NCI-H510A treated with DMSO at 0.1 percent for 48 hours (cell line): ENCODE measurements around the gene MYO7B.
A peak's percentile ranks its signal among the peaks of the same experiment; 100 is the strongest.

Experiments
- DNase-seq: peaks from one replicate; lab custom pipeline; 2025; lab: John Stamatoyannopoulos, UW

MYO7B gene

DNA sequence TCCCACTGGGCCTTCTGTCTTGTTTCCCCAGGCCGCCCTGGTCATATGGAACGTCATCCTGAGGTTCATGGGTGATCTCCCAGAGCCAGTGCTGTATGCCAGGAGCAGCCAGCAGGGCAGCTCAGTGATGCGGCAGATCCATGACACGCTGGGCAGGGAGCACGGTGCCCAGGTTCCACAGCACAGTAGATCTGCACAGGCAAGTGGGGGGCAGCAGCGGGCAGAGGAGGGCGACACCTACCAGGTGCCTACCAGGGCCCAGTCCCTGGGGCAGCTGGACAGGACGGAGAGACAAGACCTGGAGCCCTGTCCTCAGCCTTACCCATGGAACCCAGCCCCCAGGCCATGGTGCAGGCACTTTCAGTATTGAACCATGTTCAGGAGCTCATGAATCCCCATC is 74.3 kb downstream of the MYO7B start:
- no peak for DNase-seq

GRCh38 chr2:127610561-127610960 is 75.1 kb downstream of the MYO7B start:
- no peak for DNase-seq

GRCh38 chr2:127611076-127611925 is 75.8 kb downstream of the MYO7B start:
- DNase-seq = no peak

DNA sequence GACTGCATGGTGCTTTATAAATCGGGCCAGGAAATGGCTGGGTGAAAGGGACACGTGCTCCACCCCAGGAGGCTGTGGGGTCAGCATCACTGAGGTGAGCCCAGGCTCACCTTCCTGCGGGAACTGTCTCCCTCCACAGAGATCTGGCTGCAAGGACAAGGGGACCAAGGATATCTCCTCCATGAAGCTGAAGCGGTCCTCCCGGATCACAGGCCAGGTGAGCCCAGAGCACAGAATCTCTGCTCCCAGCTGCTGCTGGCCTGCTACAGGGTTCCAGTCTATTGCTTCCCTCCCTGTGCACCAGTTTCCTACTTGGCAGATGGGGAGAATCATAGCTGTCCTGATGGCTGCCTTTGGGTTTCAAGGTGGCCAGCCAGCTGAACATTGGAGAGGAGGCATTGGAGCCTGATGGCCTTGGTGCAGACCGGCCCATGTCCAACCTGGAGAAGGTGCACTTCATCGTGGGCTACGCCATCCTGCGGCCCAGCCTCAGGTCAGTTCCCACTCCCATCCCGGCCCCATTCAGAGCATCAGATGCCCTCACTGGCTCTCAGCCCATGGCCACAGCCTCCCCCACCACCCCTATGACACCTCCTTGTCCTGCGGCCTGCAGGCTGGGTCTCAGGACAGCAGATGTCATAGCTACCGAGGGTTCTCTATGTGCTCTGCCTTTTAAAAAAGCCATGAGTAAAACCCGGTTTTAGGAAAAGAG is 76.8 kb downstream of the MYO7B start:
- no peak for DNase-seq

GRCh38 chr2:127614246-127614645 is 78.8 kb downstream of the MYO7B start:
- DNase-seq = no peak

DNA sequence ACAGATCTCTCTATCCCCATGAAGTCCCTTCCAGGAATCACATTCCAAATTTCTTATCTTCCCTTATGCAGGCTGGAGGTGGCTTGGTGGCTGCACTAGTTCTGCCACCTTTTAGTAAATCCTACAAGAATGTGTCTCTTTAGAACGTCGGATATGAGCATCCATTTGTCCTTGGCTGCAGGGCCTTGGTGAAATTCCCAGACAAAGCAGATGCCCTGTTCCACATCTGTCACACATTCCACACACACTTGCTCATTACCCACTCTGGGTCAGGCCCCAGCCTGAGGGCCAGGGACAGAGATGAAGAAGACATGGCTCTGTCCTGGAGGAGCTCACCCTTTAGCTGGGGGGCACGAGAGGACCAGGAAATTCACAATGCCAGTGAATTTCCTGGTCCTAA is 79.2 kb downstream of the MYO7B start:
- no peak for DNase-seq

GRCh38 chr2:127615511-127616166 is 80.2 kb downstream of the MYO7B start:
- no peak for DNase-seq

- no peak for DNase-seq
Measured at GRCh38 chr2:127618551-127619202, 83.2 kb downstream of the MYO7B start.

DNA sequence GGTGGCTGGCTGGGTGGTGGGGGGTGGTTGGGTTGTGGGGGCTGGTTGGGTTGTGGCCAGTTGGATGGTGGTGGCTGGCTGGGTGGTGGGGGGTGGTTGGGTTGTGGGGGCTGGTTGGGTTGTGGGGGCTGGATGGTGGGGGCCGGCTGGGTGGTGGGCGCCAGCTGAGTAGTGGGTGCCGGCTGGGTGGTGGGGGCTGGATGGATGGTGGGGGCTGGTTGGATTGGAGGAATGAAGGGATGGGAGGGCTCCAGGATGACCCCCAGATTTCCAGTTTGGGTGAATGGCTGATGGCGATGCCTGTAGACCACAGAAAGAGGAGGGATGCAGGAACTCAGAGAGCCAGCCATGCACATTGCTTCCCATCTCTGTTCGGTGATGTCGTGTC is 83.7 kb downstream of the MYO7B start:
- DNase-seq = no peak

- DNase-seq = no peak
Measured at GRCh38 chr2:127619877-127620705, 84.6 kb downstream of the MYO7B start.

GRCh38 chr2:127620866-127621265 is 85.4 kb downstream of the MYO7B start:
- DNase-seq = no peak

- DNase-seq = no peak
Measured at GRCh38 chr2:127621981-127622431, 86.5 kb downstream of the MYO7B start.

DNA sequence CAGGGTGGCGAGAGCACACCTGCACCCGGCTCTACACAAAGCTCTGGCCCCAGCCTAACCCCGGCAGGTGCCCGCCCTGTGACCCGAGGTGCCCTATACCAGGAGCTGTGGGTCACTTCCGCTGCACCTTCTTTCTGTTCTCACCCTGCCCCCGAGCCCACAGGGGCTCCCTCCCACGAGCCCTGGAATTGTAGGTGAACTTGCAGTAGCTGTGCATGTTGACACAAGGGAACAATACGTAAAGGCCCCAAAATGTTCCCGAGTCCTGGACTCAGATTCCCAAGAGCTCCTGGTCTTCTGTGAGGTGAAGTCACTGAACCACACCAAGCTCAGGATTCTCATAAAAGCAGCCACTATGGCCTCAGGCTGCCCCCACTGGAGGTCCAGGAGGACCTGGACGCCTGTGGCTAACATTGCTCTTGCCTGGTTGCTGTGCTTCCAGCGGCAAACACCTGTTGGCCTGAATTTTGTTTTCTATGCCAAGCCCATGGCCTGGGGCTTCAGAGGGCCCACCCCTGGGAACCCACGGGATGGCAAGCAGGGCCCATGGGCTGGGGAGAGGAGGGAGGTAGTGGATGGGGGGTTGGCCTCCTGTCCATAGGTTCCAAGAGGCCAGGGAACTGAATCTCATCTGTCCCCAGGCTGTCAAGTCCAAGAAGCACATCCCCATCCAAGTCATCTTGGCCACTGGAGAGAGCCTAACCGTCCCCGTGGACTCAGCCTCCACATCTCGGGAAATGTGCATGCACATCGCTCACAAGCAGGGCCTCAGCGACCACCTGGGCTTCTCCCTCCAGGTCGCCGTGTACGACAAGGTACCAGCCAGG is 87.3 kb downstream of the MYO7B start:
- no peak for DNase-seq

- DNase-seq = peak; percentile 63
Measured at GRCh38 chr2:127623388-127624319, 88.2 kb downstream of the MYO7B start.

DNA sequence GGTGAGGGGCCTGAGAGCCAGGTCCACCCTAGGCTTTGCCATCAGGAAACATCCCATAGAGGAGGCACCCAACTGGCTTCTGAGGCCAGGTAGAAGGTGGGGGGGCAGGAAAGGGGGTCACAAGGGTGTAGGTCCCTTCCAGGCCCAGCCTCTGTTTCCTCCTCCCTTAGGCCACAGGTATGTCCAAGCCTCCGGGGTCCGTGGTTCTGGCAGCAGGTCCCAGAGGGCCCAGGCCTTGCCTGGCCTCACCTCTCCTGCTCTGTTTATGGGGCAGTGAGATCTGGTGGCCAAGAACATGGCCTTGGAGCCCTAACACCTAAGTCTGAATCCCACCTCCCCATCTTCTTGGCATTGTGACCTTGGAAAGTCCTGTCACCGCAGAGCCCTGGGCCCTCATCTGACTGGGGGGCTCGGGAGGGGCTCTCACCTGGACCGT is 88.9 kb downstream of the MYO7B start:
- no peak for DNase-seq

DNA sequence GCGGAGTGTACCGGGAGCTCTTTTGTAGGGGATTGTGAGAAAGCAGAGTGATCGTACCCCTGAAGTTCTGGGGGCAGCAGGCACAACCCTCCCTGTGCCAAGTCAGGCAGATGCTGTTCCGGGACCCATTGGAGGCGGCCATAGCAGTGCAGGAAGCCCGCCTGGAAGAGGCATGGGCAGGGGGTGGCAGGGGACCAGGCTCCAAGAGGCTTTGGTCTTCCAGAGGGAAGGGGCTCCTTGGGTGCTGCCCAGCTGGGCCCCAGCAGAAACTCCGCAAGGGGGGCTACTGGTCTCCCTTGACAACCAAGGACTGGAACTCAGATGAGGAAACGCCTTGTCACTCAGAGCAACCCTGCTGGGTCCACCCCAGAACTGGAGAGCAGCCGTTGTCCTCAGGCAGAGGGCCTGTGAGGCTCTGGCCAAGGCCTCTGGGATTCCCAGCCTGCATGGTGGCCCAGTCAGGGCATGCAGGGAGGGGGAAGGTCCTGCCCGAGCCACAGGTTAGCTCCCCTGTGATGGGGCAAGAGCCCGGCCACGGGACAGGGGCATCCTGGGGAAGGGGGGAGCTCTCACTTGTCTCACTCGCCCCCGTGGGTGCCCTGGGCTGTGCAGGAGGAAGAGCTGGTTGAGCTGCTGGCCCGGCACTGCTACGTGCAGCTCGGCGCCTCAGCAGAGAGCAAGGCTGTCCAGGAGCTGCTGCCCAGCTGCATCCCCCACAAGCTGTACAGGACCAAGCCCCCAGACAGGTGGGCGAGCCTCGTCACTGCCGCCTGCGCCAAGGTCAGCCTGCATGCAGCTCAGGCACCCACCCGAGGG is 89.5 kb downstream of the MYO7B start:
- DNase-seq = no peak

GRCh38 chr2:127625572-127625951 is 90.1 kb downstream of the MYO7B start:
- DNase-seq = no peak

DNA sequence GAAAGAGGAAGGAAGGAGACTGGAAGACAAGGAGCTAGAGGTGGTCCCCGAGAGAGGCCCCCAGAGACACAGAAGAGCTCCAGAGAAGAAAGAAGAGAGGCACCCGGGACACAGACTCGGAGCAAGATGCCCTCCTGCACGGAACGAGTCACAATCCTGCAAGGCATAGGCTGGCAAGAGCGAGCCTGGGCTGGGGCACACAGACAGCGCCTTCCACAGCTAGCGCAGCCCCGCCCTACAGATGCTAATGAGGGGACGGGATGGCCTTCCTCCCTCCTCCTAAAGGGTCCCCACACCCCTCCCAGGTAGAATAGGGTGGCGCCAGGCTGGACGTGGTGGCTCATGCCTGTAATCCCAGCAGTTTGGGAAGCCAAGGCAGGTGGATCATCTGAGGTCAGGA is 90.7 kb downstream of the MYO7B start:
- DNase-seq = no peak
